Adipocyte (in vitro differentiated cells): ENCODE data around the gene KCP.

Experiments
- DNase-seq: peaks from one replicate; pipeline ENCODE4 v3.0.0-alpha.2; 2015; ENCODE audit warnings: low read depth
- H3K27me3 ChIP-seq: replicated peaks from 2 replicates; pipeline ENCODE4 v1.7.0; 2013; ENCODE audit warnings: mild to moderate bottlenecking, low read length, moderate library complexity; ENCODE audit not compliant: control insufficient read depth, insufficient read depth
- H3K36me3 ChIP-seq: 2 replicates; pipeline ENCODE4 v1.7.0; 2013; ENCODE audit warnings: low read length, mild to moderate bottlenecking, moderate library complexity; ENCODE audit not compliant: control insufficient read depth, insufficient read depth, severe bottlenecking
- H3K4me1 ChIP-seq: 2 replicates; pipeline ENCODE4 v1.7.0; 2013; ENCODE audit warnings: mild to moderate bottlenecking, low read length, moderate library complexity; ENCODE audit not compliant: control insufficient read depth, insufficient read depth
- H3K4me3 ChIP-seq: 2 replicates; pipeline ENCODE4 v1.7.0; 2013; ENCODE audit warnings: mild to moderate bottlenecking, low read length, moderate library complexity
- H3K9ac ChIP-seq: 2 replicates; pipeline ENCODE4 v1.7.0; 2013; ENCODE audit warnings: mild to moderate bottlenecking, low read length, moderate library complexity
- H3K9me3 ChIP-seq: 2 replicates; pipeline ENCODE4 v1.7.0; 2013; ENCODE audit warnings: mild to moderate bottlenecking, low read length, moderate library complexity; ENCODE audit not compliant: control insufficient read depth

KCP gene

GRCh38 chr7:128869944-128870285, 40.6 kb downstream of the KCP start:
- DNase-seq, result no peak
- H3K4me3 ChIP-seq, result peak overlapping the region; percentile 70

DNA sequence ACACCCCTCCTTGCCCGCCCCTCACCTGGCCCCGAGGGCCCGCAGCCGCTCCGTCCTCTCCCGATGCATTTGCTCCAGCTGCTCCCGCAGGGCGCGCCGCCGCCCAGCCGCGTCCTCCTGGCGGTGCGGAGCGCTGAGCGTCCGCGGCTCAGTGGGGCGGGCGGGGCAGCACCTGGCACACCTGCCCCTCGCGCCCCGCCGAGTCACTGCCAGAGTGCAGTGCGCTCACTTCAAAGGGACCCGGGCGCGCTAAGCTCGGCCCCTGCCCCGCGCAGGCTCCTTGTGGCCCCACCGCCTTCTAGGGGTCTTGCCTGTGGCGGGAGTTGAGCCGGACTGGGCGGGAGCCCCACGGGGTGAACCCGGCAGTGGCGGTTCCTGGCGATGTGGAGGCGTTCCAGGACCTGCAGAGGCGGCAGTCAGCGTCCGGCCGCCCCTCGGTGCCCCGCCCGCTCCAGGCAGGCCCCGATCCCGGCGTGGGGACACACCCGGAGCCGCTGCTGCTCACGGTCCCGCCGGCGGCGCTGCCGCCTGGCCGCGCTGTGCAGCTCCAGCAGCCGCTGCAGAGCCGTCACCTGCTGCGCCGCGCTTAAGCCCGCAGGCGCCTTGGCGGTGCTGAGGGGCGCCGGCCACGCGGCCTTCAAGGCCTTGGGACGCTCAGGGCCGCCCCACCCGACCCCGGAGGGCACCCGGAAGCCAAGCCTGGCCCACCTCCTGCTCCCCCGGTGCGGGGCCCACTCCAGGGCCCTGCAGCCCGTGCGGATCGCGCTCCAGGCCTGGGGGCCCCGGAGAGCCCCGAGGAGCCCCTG, 41.2 kb downstream of the KCP start:
- Histone ChIP-seq H3K36me3 (peaks cover 16% of the 10 kb centered on the region), H3K27me3 (no peaks in the 10 kb centered on the region), H3K9ac (peak overlapping the region; percentile 51), H3K4me1 (peaks cover 11% of the 10 kb centered on the region), H3K4me3 (peak overlapping the region; percentile 70), H3K9me3 (no peaks in the 10 kb centered on the region)
- peak; percentile 70 for DNase-seq

More at GRCh38 chr7:128869944-128870285, 40.6 kb downstream of the KCP start:
- Histone ChIP-seq H3K9ac (peak overlapping the region; percentile 51), H3K4me1 (peaks cover 11% of the 10 kb centered on the region), H3K9me3 (no peaks in the 10 kb centered on the region), H3K36me3 (peaks cover 12% of the 10 kb centered on the region), H3K27me3 (no peaks in the 10 kb centered on the region)

GRCh38 chr7:128868624-128869137, 41.8 kb downstream of the KCP start:
- no peaks in the 10 kb centered on the region for H3K9me3 ChIP-seq
- peaks cover 16% of the 10 kb centered on the region for H3K36me3 ChIP-seq
- H3K4me3 ChIP-seq, result peak overlapping the region; percentile 70
- peak overlapping the region; percentile 51 for H3K9ac ChIP-seq
- no peak for DNase-seq
- H3K27me3 ChIP-seq, result no peaks in the 10 kb centered on the region
- peaks cover 14% of the 10 kb centered on the region for H3K4me1 ChIP-seq

DNA sequence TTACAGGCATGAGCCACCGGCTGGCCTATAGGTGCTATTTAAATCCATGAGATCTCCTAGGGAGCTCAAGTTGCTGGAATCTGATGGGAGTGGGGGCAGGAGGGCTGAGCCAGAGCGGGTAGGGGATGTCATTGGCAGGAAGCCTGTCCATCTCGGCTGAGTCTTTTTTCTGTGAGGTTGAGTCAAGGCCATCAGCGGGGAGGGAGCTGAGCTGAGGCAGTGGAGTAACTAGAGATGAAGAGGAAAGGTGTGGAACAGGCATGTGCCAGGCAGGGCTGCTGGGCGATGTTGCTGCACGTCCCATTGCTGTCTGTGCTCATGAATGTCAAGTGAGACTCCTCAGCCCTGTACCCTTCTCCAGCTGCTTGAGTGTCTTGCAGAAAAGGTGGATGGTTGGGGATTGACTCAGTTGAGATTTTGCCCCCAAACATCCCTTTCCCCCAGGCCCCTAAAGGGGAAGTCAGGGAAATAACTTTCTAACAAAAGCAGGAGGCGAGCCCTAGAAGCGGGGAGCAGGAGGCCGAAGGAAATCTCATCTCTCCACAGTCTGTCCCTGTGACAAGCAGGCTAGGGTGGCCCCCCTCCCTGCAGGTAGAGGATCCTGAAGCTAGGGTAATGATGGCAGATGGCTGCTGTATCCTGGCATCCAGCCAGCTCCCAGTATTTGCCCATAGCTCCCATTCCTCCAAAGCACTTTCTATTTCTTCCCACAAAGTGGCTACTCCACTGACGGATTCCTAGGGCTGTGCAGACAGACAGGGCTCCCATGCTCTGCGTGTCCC, 42.5 kb downstream of the KCP start:
- DNase-seq, result no peak
- Histone ChIP-seq H3K36me3 (peaks cover 16% of the 10 kb centered on the region), H3K4me1 (peaks cover 18% of the 10 kb centered on the region), H3K9me3 (no peaks in the 10 kb centered on the region), H3K4me3 (no peak overlapping the region), H3K9ac (no peak overlapping the region), H3K27me3 (no peaks in the 10 kb centered on the region)

DNA sequence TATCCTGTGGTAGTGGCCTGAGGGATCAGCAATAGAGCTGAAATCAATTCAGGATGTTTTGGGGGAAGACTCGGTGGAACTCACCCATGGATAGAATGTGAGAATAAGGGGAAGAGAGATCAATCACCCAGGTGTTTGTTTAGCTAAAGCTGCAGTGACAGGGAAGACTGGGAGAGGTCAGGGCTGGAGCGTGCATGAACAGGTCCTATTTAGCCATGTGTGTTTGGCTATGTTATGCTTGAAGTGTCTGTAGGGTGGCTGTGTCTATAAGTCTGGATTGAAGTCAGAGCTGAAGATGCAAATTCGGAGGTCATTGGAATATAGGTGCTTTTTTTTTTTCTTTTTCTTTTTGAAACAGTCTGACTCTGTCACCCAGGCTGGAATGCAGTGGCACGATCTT, 43.3 kb downstream of the KCP start:
- no peak for DNase-seq
- H3K36me3 ChIP-seq, result peaks cover 16% of the 10 kb centered on the region
- H3K9me3 ChIP-seq, result no peaks in the 10 kb centered on the region
- no peak overlapping the region for H3K9ac ChIP-seq
- no peak overlapping the region for H3K4me3 ChIP-seq
- no peaks in the 10 kb centered on the region for H3K27me3 ChIP-seq
- peaks cover 20% of the 10 kb centered on the region for H3K4me1 ChIP-seq

GRCh38 chr7:128865996-128866877, 44.3 kb downstream of the KCP start:
- DNase-seq, result no peak
- Histone ChIP-seq H3K4me1 (peaks cover 23% of the 10 kb centered on the region), H3K9ac (no peak overlapping the region), H3K27me3 (no peaks in the 10 kb centered on the region), H3K4me3 (no peak overlapping the region), H3K36me3 (peaks cover 16% of the 10 kb centered on the region), H3K9me3 (no peaks in the 10 kb centered on the region)

GRCh38 chr7:128865303-128865702, 45.2 kb downstream of the KCP start:
- no peaks in the 10 kb centered on the region for H3K27me3 ChIP-seq

GRCh38 chr7:128863433-128863989, 47.0 kb downstream of the KCP start:
- peak overlapping the region; percentile 92 for H3K4me3 ChIP-seq
- H3K36me3 ChIP-seq, result peaks cover 19% of the 10 kb centered on the region
- DNase-seq, result peak; percentile 79
- peaks cover 34% of the 10 kb centered on the region for H3K4me1 ChIP-seq
- H3K27me3 ChIP-seq, result no peaks in the 10 kb centered on the region
- no peaks in the 10 kb centered on the region for H3K9me3 ChIP-seq
- peak overlapping the region; percentile 94 for H3K9ac ChIP-seq

More at GRCh38 chr7:128865303-128865702, 45.2 kb downstream of the KCP start:
- no peak overlapping the region for H3K4me3 ChIP-seq
- H3K9ac ChIP-seq, result no peak overlapping the region
- no peak for DNase-seq
- H3K9me3 ChIP-seq, result no peaks in the 10 kb centered on the region
- peaks cover 29% of the 10 kb centered on the region for H3K4me1 ChIP-seq
- peaks cover 16% of the 10 kb centered on the region for H3K36me3 ChIP-seq

DNA sequence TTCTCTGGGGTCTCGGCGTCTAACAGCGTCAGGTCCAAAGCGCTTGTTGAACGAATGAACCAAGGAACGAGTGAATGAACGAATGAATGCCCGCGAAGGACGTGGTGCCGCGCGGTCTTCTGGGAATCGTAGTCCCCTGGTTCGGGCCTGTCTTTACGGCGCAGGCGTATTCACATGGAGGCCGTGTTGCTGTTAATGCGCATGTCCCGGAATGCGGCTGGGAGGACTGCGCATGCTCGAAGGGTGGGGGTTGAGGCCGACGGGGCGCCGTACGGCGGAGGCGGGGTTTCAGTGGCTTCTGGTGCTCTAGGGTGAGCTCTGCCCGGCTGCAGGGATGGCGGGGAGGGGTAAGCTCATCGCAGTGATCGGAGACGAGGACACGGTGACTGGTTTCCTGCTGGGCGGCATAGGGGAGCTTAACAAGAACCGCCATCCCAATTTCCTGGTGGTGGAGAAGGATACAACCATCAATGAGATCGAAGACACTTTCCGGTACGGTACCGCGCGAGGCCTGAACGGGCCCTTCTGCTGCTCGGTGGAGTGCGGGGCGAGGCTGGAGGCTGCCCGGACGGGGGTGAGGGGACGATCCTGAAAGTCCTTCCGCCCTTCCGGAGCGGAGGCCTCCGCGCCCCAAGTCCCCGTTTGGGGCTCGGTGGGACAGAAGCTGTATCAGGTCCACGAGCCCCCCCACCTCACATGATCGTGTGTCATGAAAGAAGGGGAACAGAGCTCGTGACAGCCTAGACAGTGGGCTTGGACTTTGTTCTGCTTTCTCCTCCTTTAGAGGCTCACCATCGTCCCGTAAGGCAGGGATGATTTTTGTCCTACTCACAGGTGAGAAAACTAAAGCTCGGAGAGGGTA, 47.7 kb downstream of the KCP start, which contains the start of gene ATP6V1F:
TSS of gene ATP6V1F (plus strand) at position 286 of the 862 bp plus-strand sequence. CDS start at position 335, 49 bp downstream.
- Histone ChIP-seq H3K4me1 (peaks cover 35% of the 10 kb centered on the region), H3K9ac (peak within 1 kb of the TSS; percentile 94), H3K9me3 (no peaks in the 10 kb centered on the region), H3K36me3 (peaks cover 21% of the 10 kb centered on the region), H3K27me3 (no peaks in the 10 kb centered on the region), H3K4me3 (peak within 1 kb of the TSS; percentile 92)
- DNase-seq, result peak; percentile 98
